HG02981 (cell line): Measurements from ENCODE around the gene RNF152.

Experiments
- ATAC-seq: cut with Tn5 transposase; IDR thresholded peaks from one replicate; pipeline ENCODE4 v1.9.1; 2021; ENCODE audit warnings: mild to moderate bottlenecking, moderate library complexity; ENCODE audit not compliant: unreplicated experiment

Gene RNF152

GRCh38 chr18:61894751-61895524 is 2.1 kb upstream of the RNF152 start:
- no peak for ATAC-seq

GRCh38 chr18:61893971-61894750 is 1.4 kb upstream of the RNF152 start:
- ATAC-seq = peak; percentile 65

- ATAC-seq = peak; percentile 18
Measured at GRCh38 chr18:61893309-61893970, 633 bp upstream of the RNF152 start.

GRCh38 chr18:61891894-61892293 is 913 bp downstream of the RNF152 start:
- ATAC-seq = no peak

GRCh38 chr18:61891271-61891670 is 1.5 kb downstream of the RNF152 start:
- ATAC-seq = no peak

GRCh38 chr18:61890344-61890743 is 2.5 kb downstream of the RNF152 start:
- ATAC-seq = no peak

- ATAC-seq = no peak
Measured at GRCh38 chr18:61889541-61889940, 3.3 kb downstream of the RNF152 start.

- ATAC-seq = no peak
Measured at GRCh38 chr18:61888622-61889021, 4.2 kb downstream of the RNF152 start.

- ATAC-seq = no peak
Measured at GRCh38 chr18:61887838-61888237, 5.0 kb downstream of the RNF152 start.

- ATAC-seq = no peak
Measured at GRCh38 chr18:61883547-61883946, 9.3 kb downstream of the RNF152 start.

- ATAC-seq = no peak
Measured at GRCh38 chr18:61882296-61883004, 10.4 kb downstream of the RNF152 start.

- ATAC-seq = no peak
Measured at GRCh38 chr18:61876899-61877298, 15.9 kb downstream of the RNF152 start.

- ATAC-seq = no peak
Measured at GRCh38 chr18:61870151-61870550, 22.7 kb downstream of the RNF152 start.

GRCh38 chr18:61869636-61870035 is 23.2 kb downstream of the RNF152 start:
- ATAC-seq = no peak

GRCh38 chr18:61865466-61866175 is 27.2 kb downstream of the RNF152 start:
- no peak for ATAC-seq

GRCh38 chr18:61861372-61861771 is 31.4 kb downstream of the RNF152 start:
- ATAC-seq = no peak

GRCh38 chr18:61860302-61860701 is 32.5 kb downstream of the RNF152 start:
- no peak for ATAC-seq

GRCh38 chr18:61859113-61859512 is 33.7 kb downstream of the RNF152 start:
- ATAC-seq = no peak

GRCh38 chr18:61856678-61857077 is 36.1 kb downstream of the RNF152 start:
- ATAC-seq = no peak
